ENCODE measurements around the gene LIMA1. TPM values are rescaled to one million over a fixed set of nuclear protein-coding genes. Genes with fewer than 3 reads are reported as not detected.
"Not testable (repeated sequence)": the region's sequence is repeated elsewhere in the genome, so short reads cannot be mapped to it uniquely, and the experiment has no call there.

LIMA1 gene
- total RNA-seq, 1 donor from 2014 or later: 15.0 TPM

DNA sequence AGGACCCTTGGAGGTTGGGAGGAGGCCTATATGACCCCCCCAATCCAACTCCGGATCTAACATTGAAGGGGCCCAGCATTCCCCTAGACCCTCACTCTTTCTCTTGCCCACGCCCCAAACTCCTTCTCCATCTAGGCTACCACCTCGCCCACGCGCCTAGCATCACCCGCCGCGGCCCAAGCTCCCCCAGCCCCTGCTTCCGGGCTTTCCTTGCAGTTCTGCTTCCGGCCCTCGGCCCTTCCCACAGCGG, 116.6 kb downstream of the LIMA1 start:
- intact Hi-C loops (cut with micrococcal nuclease): loop anchor here (10.0 kb wide), 1 partner anchor 52 kb away; the partner anchor contains the start of gene COX14

DNA sequence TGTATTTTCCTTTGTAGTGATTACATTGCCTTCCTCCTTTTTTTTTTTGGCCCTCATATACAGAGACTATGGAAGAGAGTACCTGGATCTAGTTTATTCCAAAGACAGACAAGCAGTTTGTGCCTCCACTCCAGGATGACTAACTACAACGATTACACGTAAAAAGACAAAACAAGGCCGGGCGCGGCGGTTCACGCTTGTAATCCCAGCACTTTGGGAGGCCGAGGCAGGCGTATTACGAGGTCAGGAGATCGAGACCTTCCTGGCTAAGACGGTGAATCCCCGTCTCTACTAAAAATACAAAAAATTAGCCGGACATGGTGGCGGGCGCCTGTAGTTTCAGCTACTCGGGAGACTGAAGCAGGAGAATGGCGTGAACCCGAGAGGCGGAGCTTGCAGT, 118.4 kb downstream of the LIMA1 start:
- DNase-seq: no peak
- intact Hi-C loops (cut with micrococcal nuclease): loop anchor here (5.0 to 10.0 kb wide), 2 partner anchors 50 to 98 kb away; partner anchors contain the start of gene COX14
- ATAC-seq: no peak

More for the DNA sequence above, 116.6 kb downstream of the LIMA1 start:
- ATAC-seq: no peak
- no peak for DNase-seq

DNA sequence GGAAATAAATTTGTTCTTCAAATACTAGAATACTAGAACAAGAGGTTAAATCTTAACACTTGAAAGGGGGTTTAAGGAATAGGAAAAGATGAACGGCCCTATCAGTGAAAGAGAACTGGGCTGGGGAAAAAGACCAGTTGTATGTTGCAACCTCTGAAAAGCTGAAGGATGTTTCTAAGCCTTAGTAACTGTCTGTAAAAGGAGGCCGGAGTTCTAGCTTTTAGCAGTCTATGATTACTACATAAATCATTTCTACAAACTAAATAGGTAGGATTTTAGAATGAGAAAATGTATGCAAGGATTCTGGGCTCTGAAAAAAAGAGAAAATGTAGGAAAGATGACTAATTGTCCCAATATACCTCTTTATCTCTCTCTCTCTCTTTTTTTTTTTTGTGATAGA, 121.1 kb downstream of the LIMA1 start:
- intact Hi-C loops (cut with micrococcal nuclease): loop anchor here (5.0 to 10.0 kb wide), 2 partner anchors 47 to 95 kb away; partner anchors contain the start of gene COX14
- ATAC-seq: no peak
- no peak for DNase-seq

DNA sequence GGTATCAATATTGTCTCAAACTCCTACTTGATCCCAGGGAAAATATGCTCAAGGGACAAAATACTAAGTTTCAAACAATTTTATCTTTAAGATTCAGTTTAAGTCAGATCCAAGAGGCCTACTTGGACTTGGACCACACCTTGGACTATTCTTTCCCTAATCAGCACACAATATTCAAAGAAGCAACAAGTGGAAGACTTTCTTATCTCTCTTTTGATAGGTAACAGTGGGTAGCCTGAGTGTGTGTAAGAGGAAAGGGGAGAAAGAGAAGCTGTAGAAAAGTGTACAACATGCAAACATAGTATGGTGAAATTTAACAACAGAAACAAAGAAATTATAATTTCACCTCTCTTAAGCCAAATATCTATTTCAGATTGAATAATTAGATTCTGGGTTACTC, 122.7 kb downstream of the LIMA1 start:
- DNase-seq (no peak), ATAC-seq (no peak)
- intact Hi-C loops (cut with micrococcal nuclease): loop anchor here (5.0 to 10.0 kb wide), 2 partner anchors 46 to 93 kb away; partner anchors contain the start of gene COX14

DNA sequence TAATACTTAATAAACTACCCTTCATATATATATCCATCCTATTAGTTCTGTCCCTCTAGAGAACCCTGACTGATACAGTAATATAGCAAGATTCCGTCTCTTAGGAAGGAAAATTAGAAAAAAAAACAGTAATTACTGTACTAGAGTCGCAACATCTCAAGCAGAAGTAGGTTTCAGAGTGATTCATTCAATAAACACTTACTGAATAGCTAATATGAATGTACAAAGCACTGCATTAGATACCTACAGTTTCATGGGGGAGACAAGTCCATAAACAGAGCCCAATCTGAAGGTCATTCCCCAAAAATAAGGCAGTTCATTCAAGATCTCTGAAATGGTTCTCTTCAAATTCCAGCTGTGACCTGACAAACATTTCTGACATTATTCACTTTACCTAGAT, 126.1 kb downstream of the LIMA1 start:
- DNase-seq (no peak), ATAC-seq (no peak)
- intact Hi-C loops (cut with micrococcal nuclease): no loop called here

DNA sequence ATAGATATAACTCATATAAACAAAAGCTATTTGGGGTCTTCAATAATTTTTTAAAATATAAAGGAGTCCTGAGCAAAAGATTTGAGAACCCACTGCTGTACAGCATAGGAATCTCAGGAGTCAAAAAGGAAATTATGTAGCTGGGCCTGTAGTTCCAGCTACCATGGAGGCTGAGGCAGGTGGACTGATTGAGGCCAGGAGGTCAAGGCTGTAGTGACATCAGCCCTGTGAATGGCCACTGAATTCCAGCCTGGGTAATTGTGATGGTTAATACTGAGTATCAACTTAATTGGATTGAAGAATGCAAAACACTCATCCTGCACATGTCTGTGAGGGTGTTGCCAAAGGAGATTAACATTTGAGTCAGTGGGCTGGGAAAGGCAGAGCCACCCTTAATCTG, 126.7 kb downstream of the LIMA1 start:
- intact Hi-C loops (cut with micrococcal nuclease): no loop called here
- ATAC-seq: no peak

DNA sequence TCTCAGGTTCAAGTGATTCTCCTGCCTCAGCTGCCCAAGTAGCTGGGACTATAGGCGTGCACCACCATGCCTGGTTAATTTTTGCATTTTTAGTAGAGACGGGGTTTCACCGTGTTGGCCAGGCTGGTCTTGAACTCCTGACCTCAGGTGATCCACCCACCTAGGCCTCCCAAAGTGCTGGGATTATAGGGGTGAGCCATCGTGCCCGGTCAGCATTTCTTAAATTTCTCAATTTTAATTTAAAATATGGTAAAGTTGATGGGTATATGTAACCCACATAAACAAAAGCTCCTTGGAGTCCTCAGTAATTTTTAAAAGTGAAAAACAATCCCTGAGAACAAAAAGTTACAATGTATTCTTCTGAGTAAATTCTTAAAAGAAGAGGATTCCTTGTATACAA, 128.4 kb downstream of the LIMA1 start:
- ATAC-seq; DNase-seq; intact Hi-C loops (cut with micrococcal nuclease): not testable (repeated sequence)

More for the DNA sequence above, 126.7 kb downstream of the LIMA1 start:
- no peak for DNase-seq

DNA sequence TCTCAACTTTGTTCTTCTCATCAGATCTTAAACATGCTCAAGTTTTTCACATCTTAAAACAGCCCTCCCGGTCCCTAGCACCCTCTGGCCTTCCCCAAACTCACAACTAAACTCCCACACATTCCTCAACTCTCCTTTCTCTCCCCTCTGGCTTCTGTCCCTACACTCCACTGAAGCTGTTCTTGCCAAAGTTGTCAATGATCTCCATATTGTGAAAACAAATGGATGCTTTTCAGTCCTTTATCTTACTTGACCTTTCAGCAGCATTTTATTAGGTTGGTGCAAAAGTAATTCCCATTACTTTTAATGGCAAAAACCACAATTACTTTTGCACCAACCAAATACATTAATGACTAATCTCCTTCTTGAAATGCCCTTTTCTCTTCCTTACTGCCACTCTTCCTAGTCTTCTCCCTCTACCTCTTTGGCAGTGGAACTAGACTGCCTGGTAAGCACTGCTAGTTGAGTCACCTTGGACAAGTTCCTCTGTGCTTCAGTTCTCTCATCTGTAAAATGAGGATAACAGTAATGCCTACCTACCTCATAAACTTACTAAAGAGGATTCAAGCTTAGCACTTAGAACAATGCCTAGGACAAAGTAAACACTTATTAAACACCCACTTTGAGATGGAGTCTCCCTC, 132.2 kb downstream of the LIMA1 start:
- DNase-seq (no peak), ATAC-seq (no peak)
- intact Hi-C loops (cut with micrococcal nuclease): no loop called here

DNA sequence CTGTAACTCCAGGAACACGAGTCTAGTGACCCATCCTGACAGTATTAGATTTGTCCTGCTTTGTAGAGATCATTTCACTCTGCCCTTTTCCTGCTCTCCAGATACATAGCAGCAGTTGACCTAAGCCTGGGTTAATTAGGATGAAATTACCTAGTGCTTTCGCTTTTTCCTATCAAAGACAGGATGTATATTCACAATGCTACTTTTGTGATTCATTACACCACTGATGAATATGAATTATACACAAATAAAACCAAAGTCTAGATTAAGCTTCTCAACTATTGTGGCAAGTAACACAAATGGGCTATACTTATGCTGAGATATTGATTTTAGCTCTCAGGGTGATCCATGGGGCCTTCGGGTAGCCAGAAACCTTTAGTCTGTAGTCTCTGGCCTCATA, 134.0 kb downstream of the LIMA1 start:
- DNase-seq (no peak), ATAC-seq (no peak)
- intact Hi-C loops (cut with micrococcal nuclease): no loop called here

DNA sequence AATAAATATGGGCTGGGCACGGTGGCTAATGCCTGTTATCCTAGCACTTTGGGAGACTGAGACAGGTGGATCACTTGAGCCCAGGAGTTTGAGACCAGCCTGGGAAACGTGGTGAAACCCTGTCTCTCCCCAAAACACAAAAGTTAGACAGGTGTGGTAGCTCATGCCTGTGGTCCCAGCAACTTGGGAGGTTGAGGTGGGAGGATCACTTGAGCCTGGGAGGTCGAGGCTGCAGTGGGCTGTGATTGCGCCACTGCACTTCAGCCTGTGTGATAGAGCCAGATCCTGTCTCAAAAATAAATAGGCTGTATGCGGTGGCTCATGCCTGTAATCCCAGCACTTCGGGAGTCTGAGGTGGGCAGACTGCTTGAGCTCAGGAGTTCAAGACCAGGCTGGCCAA, 135.3 kb downstream of the LIMA1 start:
- DNase-seq; ATAC-seq; intact Hi-C loops (cut with micrococcal nuclease): not testable (repeated sequence)

DNA sequence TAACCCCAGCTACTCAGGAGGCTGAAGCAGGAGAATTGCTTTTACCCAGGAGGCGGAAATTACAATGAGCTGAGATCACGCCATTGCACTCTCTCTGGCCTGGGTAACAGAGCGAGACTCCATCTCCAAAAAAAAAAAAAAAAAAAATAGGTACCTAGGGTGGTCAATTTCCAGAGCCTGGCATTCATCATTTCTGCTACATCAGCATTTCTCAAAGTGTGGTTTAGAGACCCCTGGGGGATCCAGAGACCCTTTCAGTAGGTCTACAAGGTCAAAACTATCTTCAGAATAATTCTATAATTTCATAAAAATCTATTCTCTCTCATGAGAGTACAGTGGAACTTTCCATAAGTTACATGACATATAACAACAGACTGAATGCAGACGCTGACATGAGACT, 136.0 kb downstream of the LIMA1 start:
- no peak for ATAC-seq
- DNase-seq: no peak
- intact Hi-C loops (cut with micrococcal nuclease): no loop called here

DNA sequence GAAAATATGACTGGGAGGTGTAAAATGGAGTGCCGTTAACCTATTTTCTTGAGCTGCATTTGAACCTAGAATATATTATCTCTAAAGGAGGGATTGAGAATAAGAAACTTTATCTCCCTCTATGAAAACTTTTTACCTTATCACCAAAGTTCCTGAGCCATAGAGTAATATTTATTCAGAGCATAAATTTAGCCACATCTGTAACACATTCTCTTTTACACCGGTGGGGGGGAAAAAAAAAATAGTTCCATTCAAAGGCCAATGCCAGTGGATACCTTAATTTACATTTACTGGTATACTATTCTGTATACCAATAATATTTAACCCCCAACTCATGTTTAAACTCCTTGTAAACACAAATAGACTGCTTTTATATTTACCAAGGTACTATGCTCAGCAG, 137.9 kb downstream of the LIMA1 start:
- intact Hi-C loops (cut with micrococcal nuclease): no loop called here
- no peak for DNase-seq
- no peak for ATAC-seq

DNA sequence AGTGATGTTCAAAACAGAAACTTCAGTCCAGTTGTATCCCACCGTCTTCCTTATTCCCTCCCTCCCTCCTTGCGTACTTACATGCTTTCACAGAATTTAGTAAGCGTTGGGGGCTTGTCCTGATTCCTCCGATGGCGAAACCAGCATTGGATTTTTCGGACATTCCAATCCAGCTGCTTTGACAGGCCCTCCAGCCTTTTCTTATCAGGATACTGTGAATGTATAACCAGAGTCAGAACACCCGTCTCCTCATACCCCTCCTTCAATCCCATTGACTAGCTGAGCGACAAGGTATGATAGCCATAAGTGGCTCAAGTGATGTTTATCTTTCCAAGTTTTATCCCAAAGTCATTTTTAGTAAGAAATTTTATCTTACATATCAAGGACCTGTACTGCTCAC, 140.3 kb downstream of the LIMA1 start:
- ATAC-seq: no peak

DNA sequence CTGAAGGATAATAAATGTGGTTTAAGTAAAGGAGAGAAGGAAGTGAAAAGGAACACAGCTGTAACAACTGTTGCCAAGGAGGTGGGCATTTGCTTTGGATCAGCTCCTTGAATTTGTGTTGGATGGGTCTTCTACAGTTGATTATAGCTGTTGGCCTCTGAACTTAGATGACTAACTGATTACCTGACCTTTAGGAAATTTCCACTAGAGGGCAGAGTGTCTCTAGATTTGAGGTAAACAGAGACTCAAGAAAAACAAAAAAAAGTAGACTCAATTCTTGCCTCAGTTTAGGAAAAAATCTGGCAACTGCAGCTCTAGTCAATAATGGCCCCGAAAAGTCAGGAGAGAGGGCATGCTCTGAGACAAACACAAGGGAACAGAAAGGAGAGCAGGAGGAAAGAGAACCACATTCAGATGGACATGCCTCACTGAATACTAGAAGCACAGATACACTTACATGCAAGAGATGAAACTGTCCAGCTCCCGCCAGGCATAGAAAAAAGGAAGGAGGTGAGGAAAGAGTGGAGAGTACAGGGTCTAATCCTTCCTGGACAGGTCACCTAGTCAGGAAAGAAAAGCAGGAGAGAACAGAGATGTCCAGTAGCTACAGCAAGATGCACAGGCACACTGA, 150.7 kb downstream of the LIMA1 start:
- intact Hi-C loops (cut with micrococcal nuclease): no loop called here
- DNase-seq (no peak), ATAC-seq (no peak)

More for the DNA sequence above, 140.3 kb downstream of the LIMA1 start:
- DNase-seq: no peak
- intact Hi-C loops (cut with micrococcal nuclease): no loop called here

DNA sequence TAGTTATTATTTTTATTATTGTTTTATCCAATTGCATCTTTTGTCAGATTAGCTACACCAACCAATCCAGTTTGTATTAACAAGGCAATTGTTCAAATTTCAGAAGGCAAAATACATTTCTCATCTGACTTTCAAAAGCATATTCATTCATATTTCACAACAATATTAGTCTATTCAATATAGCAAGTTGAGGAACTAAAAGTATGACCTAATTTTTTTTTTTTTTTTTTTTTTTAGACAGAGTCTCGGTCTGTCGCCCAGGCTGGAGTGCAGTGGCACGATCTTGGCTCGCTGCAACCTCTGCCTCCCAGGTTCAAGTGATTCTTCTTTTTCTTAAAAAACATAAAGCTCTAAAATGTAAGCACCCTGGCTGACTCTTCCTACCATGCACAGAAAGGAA, 154.0 kb downstream of the LIMA1 start:
- ATAC-seq: no peak
- intact Hi-C loops (cut with micrococcal nuclease): no loop called here
- no peak for DNase-seq

DNA sequence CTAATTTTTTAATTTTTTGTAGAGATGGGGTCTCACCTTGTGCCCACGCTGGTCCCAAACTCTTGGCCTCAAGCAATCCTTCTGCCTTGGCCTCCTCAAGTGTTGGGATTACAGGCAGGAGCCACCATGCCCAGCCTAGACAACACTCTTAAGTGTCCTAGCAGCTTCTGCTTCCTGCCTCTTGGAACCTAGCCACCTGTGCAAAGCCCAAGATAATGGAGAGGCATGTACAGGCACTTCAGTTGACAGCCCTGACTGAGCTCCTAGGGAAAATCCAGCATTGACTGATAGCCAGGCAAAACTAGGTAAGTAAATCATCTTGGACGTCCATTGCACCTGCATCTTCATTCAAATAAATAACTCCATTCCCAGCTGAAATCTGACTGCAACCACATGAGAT, 155.8 kb downstream of the LIMA1 start:
- intact Hi-C loops (cut with micrococcal nuclease): no loop called here
- ATAC-seq (peak; percentile 85), DNase-seq (no peak)

Small RNAs within 50 kb of the gene (microRNA-seq; reads per million reads assigned to microRNA genes)
- gene MIR1293 (ENCODE audit: borderline number of aligned reads): not detected

Other genes starting within 250 kb of the LIMA1 start
- 0.99 TPM for gene ASIC1, start 225.9 kb downstream of the LIMA1 start, total RNA-seq
- gene SMARCD1, start 198.2 kb downstream of the LIMA1 start, total RNA-seq: 17.2 TPM
- 33.9 TPM for gene GPD1, start 179.5 kb downstream of the LIMA1 start, total RNA-seq
- gene COX14, start 171.3 kb downstream of the LIMA1 start, total RNA-seq: 237 TPM
- gene CERS5, start 116.2 kb downstream of the LIMA1 start, total RNA-seq: 9.4 TPM
- not detected for gene FAM186A, start 113.1 kb upstream of the LIMA1 start, total RNA-seq
- gene LARP4, start 117.4 kb upstream of the LIMA1 start, total RNA-seq: 55.6 TPM
- 11.4 TPM for gene DIP2B, start 221.5 kb upstream of the LIMA1 start, total RNA-seq